TTC549 (cell line): ENCODE data around the gene HRH1.
"Not testable (repeated sequence)": the region's sequence is repeated elsewhere in the genome, so short reads cannot be mapped to it uniquely, and the experiment has no call there.

Experiments used
- FAIRE-seq: peaks from 2 replicates; lab custom pipeline; 2012; peaks lifted over from hg19 to GRCh38; lab: Jason Lieb, UNC

HRH1 gene

DNA sequence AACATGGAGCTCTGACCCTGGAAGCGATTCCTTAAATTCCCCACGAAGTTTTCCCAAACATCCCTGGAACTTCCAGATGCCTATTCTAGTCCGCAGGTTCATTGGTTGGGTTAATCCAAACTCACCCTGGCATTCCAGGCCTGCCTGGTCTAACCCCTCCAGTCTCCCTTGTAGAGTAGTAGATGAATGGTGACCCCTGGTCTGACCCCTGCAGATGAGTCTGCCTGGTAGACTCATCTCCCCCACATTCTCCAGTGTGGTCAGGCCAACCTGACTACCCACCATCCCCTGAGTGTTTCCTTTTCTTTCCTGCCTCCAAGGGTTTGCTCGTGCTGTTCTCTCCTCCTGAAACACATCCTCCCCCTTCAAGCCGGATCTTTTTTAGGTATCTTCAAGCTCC lies 10.8 kb upstream of the HRH1 start:
- no peak for FAIRE-seq

DNA sequence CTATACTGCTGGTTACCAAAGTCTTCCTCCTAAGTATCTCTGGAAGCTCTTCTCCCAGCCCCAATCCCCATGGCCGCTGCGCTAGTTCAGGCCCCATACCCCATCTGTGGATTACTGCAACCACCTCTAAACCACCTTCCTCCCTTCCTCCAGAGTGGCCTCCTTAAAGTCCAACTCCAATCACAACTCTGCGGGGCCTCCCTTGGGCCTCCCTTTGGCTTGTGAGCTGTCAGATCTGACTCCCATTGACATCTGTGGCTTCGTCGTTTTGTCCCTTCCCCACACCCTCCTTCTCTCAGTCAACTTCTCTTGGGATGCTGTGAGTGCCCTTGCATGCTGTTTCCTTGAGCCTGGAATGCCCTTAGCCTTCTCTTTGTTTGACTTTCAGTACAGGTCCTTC lies 9.3 kb upstream of the HRH1 start:
- no peak for FAIRE-seq

DNA sequence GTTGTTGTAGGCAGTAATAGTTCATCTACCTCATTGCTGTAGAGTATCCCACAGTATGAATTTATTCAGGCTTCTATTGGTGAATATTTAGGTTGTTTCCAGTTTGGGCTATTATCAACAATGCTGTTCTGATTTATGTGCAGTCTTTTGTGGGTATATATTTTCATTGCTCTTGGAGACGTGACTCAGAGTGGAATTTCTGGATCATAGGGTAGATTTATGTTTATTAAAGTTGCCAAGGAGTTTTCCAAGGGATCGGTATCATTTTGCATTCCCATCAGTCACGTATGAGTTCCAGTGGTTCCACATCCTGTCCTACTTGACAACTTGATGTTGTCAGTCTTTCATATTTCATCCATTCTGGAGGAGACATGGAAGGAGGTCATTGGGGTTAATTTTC lies 8.4 kb upstream of the HRH1 start:
- FAIRE-seq = no peak

GRCh38 chr3:11146773-11147660 lies 7.3 kb upstream of the HRH1 start:
- FAIRE-seq = no peak

- FAIRE-seq = no peak
Measured at GRCh38 chr3:11150256-11150655, 4.0 kb upstream of the HRH1 start.

DNA sequence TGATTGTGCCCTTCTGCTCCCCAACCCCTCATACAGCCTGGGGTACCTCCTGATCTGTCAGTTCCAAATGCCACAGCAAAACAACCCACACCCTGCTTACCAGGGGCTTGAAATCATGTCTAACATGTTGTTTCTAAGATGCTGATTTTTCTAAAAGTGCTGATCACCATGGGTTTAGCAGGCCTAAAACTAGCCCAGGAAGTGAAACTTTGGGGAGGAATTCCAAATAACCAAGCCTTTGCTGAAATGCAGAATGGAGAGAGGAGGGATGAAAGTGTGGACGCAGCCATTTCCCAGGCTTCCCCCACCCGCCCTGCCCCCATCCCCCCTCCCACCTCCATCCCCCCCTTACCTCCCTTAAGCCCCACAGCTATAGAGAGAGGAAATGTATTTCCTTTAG lies 2.0 kb upstream of the HRH1 start:
- no peak for FAIRE-seq

DNA sequence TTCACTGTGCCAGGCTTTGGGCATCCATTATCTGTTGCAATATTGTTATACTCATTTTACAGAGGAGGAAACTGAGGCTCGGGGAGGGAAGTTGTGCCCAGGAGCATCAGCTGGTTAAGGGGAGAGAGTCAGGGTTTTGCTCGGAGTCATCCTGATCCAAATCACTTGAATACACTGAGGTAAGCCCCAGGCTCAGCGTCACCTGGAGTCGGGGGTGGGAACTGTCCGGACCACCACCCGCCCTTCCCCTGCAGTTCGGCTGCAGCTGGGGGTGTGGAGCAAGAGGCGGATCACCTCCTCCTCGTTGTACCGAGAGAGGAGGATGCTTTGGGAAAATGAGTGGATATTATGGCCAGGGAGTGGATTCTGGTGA lies 646 bp downstream of the HRH1 start:
- no peak for FAIRE-seq

DNA sequence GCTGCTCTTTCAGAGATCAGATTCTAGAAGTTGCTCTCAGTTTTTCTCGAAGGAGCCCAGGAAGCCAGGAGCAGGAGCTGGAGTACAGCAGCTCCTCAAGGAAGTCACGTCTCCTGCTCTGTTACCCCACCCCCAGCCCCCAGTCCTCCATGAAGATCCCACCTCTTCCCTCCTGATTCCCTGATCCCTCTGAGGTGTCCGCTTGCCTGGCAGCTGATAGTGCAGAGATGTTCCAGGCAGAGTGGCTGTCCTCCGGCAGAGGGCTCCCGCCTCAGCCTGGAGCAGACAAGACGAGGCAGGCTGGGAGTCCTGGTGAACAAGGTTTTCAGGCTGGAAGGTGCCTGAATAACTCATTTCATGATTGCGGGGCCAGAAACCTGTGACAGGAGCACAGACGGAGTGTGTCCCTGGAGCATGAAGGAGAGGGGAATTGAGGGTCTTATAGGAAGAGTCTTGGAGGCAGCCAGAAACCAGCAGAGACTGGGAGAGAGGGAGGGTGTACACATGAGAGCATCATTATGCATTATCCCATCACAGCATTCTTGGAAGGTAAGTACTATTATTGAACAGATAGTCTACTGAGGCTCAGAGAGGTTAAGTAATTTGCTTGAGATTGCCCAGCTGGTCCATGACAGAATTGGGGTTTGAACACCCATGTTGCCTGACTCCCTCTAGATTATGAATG lies 1.2 kb downstream of the HRH1 start:
- no peak for FAIRE-seq

DNA sequence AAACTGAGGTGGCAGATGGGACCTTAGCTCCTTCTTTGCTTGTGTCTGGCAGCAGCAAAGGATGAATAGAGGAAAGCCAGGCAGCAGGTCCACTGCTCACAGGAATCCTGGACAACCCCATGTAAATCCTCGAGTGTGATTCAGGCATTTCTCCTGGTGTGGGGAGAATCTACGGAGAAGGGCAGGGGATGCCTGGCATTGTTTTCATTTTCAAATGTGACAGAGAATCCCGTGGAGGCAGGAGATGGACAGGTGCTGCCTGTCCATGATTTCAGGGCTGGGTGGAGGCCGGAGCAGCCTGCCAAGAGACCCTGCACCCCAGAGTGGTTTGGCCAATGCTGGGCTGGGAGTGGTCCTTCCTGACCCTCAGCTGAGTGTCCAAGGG lies 1.7 kb downstream of the HRH1 start:
- no peak for FAIRE-seq

DNA sequence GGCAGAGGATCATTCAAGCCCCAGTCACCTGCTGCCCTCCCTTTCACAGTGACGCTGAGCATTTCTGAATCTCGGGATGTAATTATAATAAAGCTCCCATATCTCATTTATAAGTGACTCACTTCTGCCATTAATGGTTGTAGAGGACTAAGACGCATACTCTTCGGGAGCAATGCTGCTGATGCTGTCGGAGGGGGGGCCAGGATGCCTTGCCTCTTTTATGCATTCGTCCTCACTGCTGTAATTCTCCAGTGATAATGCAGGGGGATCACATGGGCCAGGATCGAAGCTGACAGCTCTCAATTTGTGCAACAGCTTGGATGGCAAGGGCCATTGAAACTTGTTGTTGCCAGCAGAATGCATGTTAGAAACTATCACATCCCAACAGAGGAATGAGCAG lies 3.1 kb downstream of the HRH1 start:
- no peak for FAIRE-seq

DNA sequence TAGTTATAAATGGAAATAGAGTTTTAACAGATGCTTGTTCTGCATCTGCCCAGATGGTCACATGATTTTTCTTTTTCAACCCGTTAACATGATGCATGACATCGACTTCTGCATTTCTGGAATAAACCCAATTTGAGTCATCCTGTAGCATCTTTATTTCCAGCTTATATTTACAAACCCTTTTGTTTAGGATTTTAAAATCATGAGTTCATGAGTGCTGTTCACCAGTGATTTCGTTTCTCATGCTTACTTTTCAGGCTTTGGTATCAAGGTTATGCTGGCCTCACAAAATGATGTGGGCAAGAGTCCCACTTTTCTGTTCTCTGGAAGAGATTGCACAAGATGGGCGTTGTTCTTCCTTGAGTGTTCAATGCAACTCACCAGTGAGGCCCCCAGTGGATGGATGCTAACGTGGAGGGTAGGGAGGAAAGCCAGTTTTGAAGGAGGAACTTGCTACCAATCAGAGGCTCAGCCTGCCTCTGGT lies 5.2 kb downstream of the HRH1 start:
- no peak for FAIRE-seq

GRCh38 chr3:11161666-11162065 lies 7.4 kb downstream of the HRH1 start:
- FAIRE-seq = no peak

- no peak for FAIRE-seq
Measured at GRCh38 chr3:11162401-11163345, 8.4 kb downstream of the HRH1 start.

- no peak for FAIRE-seq
Measured at GRCh38 chr3:11164607-11165006, 10.3 kb downstream of the HRH1 start.

DNA sequence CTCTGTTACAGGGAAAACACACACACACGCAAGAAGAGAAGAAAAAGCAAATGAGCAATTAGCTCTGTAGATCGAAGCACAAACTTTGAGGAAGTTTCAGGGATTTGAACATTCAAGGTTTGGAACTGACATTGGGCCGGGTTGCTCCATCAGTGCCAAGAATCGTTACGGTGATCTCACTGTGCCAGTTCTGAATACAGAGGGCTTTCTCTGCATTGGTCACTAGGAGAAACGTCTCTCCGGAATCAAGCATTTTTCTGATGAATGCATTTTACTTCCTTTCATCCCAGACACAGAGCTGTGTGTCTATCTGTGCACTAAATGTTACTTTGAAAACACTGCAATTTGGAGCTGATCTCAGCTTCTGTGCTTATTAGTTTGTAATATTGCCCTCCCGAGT lies 11.2 kb downstream of the HRH1 start:
- no peak for FAIRE-seq

GRCh38 chr3:11166807-11167400 lies 12.6 kb downstream of the HRH1 start:
- not testable (repeated sequence) for FAIRE-seq

GRCh38 chr3:11167590-11167989 lies 13.3 kb downstream of the HRH1 start:
- no peak for FAIRE-seq

GRCh38 chr3:11168406-11168805 lies 14.1 kb downstream of the HRH1 start:
- FAIRE-seq = no peak

GRCh38 chr3:11168881-11169805 lies 14.8 kb downstream of the HRH1 start:
- FAIRE-seq = no peak

DNA sequence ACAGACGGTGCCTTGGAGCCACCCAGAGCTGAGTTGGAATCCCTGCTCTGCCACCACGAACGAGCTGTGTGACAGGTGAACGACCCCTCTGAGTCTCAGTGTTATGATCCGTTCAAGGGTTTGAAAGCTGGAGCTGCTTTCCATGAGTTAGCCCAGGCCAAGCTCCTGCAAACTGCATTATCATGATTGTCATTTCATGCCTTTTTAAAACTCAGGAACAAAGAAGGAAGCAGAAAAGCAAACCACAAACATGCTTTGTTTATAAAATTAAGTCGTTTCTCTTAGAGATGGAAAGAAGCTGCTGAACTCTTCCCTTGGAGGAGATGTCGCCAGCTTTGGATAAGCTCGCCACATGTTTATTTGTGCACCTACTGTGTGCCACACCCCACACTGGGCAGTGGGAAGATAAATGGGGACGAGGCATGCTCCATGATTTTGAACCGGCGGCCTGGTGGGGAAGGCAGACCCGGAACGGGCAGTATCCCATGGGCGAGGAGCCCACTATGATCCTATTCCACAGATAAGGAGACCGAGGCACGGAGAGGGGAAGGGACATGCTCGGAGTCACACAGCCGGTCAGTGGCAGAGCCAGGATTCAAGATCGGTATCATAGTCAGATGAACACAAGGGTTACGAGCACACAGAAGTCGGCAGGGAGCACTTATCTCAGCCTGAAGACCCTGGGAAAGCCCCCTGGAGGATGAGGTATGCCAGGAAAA lies 15.9 kb downstream of the HRH1 start:
- FAIRE-seq = no peak
